ENCODE measurements around the gene SRY. TPM values are rescaled to one million over a fixed set of nuclear protein-coding genes. Genes with fewer than 3 reads are reported as not detected.

SRY gene
- total and polyA plus RNA-seq, 2 of the 4 experiments (the other 2 are of a cell fraction), result not detected

- no peak overlapping the region for H2AK9ac ChIP-seq (replicated peaks; ENCODE audit: low read depth, low read length, poor library complexity)
- no peak overlapping the region for H4K8ac ChIP-seq (ENCODE audit: low read depth in 2 of 2, low read length in 2 of 2)
- in situ Hi-C loops (cut with MboI; ENCODE audit: low sequenced_read_pairs), result no loop called here
- H3K23ac ChIP-seq (ENCODE audit: low read depth, low read length), result no peak overlapping the region
- H2BK5ac ChIP-seq (ENCODE audit: low read depth, low read length, poor library complexity, severe bottlenecking), result no peak overlapping the region
- no peak for DNase-seq
- intact Hi-C loops (cut with micrococcal nuclease), result no loop called here
- no peak overlapping the region for H4K91ac ChIP-seq (ENCODE audit: insufficient read depth, low read depth, low read length)
- no peak overlapping the region for H3K9ac ChIP-seq (ENCODE audit: low read depth, low read length)
- ATAC-seq (ENCODE audit: low read depth), result no peak
- no peak overlapping the region for H2BK15ac ChIP-seq (ENCODE audit: low read depth, low read length)
- no peak overlapping the region for H2AK5ac ChIP-seq (ENCODE audit: low read depth, low read length)
- H3K9me1 ChIP-seq (ENCODE audit: insufficient read depth, low read length), result no peaks in the 10 kb centered on the region
- no peaks in the 10 kb centered on the region for H3K4me1 ChIP-seq (ENCODE audit: control insufficient read depth, insufficient read depth, low read length)
- ChIA-PET POLR2A (ENCODE audit: unreplicated experiment) (no interaction called here), CTCF (no interaction called here)
- no peak overlapping the region for H4K5ac ChIP-seq (ENCODE audit: low read depth, low read length)
- H3K27ac ChIP-seq (ENCODE audit: insufficient read depth, low read length), result no peak overlapping the region
- TF ChIP-seq ELK1 (IDR thresholded peaks at IDR 0.05; ENCODE audit: borderline replicate concordance, low read depth, low read length) (no peak), RAD21 (IDR thresholded peaks at IDR 0.05; ENCODE audit: low read length) (no peak), CTCF (conservative IDR thresholded peaks at IDR 0.05; ENCODE audit: low read depth, low read length) (no peak), MAZ (IDR thresholded peaks at IDR 0.05; ENCODE audit: borderline replicate concordance, low read depth, low read length) (no peak), RFX5 (IDR thresholded peaks at IDR 0.05; ENCODE audit: low read depth, low read length) (no peak), CHD1 (IDR thresholded peaks at IDR 0.05; ENCODE audit: low read depth, low read length) (no peak), RCOR1 (IDR thresholded peaks at IDR 0.05; ENCODE audit: insufficient replicate concordance, low read length) (no peak), NFE2L2 (IDR thresholded peaks at IDR 0.05; ENCODE audit: low read depth, low read length) (no peak), MAFK (IDR thresholded peaks at IDR 0.05; ENCODE audit: low read depth, low read length) (no peak), SMC3 (IDR thresholded peaks at IDR 0.05; ENCODE audit: low read depth, low read length) (no peak), POLR2A (IDR thresholded peaks at IDR 0.05; ENCODE audit: low read depth, low read length) (no peak)
- H3K36me3 ChIP-seq (ENCODE audit: control insufficient read depth, insufficient read depth, low read length), result no peaks in the 10 kb centered on the region
- no peak overlapping the region for H3K14ac ChIP-seq (replicated peaks; ENCODE audit: low read depth, low read length)
- H2AFZ ChIP-seq (replicated peaks; ENCODE audit: low read length, poor library complexity), result no peak overlapping the region
- H4K20me1 ChIP-seq (ENCODE audit: insufficient read depth, low read length), result no peaks in the 10 kb centered on the region
- H2BK20ac ChIP-seq (ENCODE audit: low read depth, low read length), result no peak overlapping the region
- H3K56ac ChIP-seq (ENCODE audit: extremely low read depth, insufficient read depth, low read length), result no peak overlapping the region
- H3K79me1 ChIP-seq (ENCODE audit: low read depth in 1 of 2, low read length in 2 of 2), result no peaks in the 10 kb centered on the region
- H3K4me3 ChIP-seq (ENCODE audit: insufficient read depth, low read depth, low read length), result no peak overlapping the region
- no peak overlapping the region for H3K4me2 ChIP-seq (ENCODE audit: low read depth, low read length)
- dilution Hi-C loops (cut with HindIII; ENCODE audit: low sequenced_read_pairs, unreplicated experiment), result no loop called here
- no peak overlapping the region for H2BK120ac ChIP-seq (ENCODE audit: low read depth, low read length)
- H3K27me3 ChIP-seq (ENCODE audit: control insufficient read depth, insufficient read depth, low read length), result no peaks in the 10 kb centered on the region
- H3K4ac ChIP-seq (ENCODE audit: low read depth, low read length), result no peak overlapping the region
- H3K18ac ChIP-seq (ENCODE audit: low read depth, low read length), result no peak overlapping the region
- H3K9me3 ChIP-seq (ENCODE audit: control insufficient read depth, insufficient read depth, low read length), result no peaks in the 10 kb centered on the region
- BruUV-seq (replicated peaks), result no TSS peak
Observed at GRCh38 chrY:2835230-2835629, 47.7 kb upstream of the SRY start.
